H1 (cell line): ENCODE results near the gene ANKRD9. TPM values are rescaled to one million over a fixed set of nuclear protein-coding genes. Genes with fewer than 3 reads are reported as not detected.

Experiments
- EP300 ChIP-seq, 2 experiments: IDR thresholded peaks; 1 replicate in 1 of 2; 2 replicates in 1 of 2; pipeline ENCODE4 v1.6.1; 2011 to 2012; ENCODE audit warnings: low read depth in 2 of 2, low read length in 2 of 2, mild to moderate bottlenecking in 2 of 2, borderline replicate concordance in 1 of 2, inconsistent platforms in 1 of 2, moderate library complexity in 1 of 2
- GTF2F1 ChIP-seq: IDR thresholded peaks from 2 replicates; pipeline ENCODE4 v1.6.1; 2012; ENCODE audit warnings: low read depth, low read length, improper control_type of control experiment, borderline replicate concordance
- KDM5A ChIP-seq: fragments of 200-600 bp; IDR thresholded peaks from 2 replicates; pipeline ENCODE4 v1.7.1; 2012; ENCODE audit warnings: mild to moderate bottlenecking, low read length, inconsistent platforms, mixed read lengths
- SP2 ChIP-seq: IDR thresholded peaks from 2 replicates; pipeline ENCODE4 v1.6.1; 2012; ENCODE audit warnings: mild to moderate bottlenecking, low read length, inconsistent platforms
- polyA plus RNA-seq, 7 experiments: library from polyadenylated mRNA; depleted of rRNA in 3 of 7; stranded (reverse) in 5 of 7; unstranded in 2 of 7; fragments of >200 nt in 5 of 7; fragments of 200-250 nt in 2 of 7; gene quantifications; 1 replicate in 5 of 7; 2 replicates in 1 of 7; 4 replicates in 1 of 7; pipeline versions ENCODE4 v1.2.1 to v1.2.3, GENCODE V29; 2011 to 2013; ENCODE audit warnings: missing spikeins in 2 of 7, mixed read lengths in 2 of 7
- total RNA-seq: library from RNA; stranded (reverse); fragmentation: NEBNext Ultra II Directional; extraction: Animal tissue kit (Norgen Biotek cat#: 25700); gene quantifications from 2 replicates; pipeline ENCODE4 v1.2.1, GENCODE V29; 2021

The ANKRD9 gene
- total and polyA plus RNA-seq, 2 of the 8 experiments (the other 6 are each of a cell fraction or from before 2014, with no cell fraction given) = 37.0 to 41.8 TPM

DNA sequence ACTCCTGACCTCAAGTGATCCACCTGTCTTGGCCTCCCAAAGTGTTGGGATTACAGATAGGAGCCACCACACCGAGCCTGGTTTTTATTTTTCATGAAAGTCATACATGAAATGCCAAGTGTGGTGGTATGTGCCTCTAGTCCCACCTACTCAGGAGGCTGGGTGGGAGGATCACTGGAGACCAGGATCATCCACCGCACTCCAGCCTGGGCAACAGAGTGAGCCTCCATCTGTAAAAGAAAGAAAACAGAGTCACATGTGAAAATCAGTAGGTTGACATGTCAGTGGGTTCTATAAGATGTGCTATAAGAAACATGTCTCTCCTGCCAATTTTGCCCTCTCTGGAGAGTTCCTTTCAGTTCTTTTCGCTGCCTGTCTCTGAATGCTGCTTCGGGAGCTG, 28.2 kb downstream of the ANKRD9 start (continued):
- TF ChIP-seq GTF2F1 (no peak), EP300 (IDR thresholded peaks at IDR 0.05; ENCODE audit: borderline replicate concordance in 1 of 2, low read depth in 2 of 2, low read length in 2 of 2) (no peak), KDM5A (no peak), SP2 (no peak)
- TF ChIP-seq, all 59 proteins: peak for 0
